Esophagus squamous epithelium (tissue), 5 donors: ENCODE measurements around the gene LCE4A. TPM values are rescaled to one million over a fixed set of nuclear protein-coding genes. Genes with fewer than 3 reads are reported as not detected.

Experiments used
- DNase-seq: peaks from one replicate; lab custom pipeline; 2025; lab: John Stamatoyannopoulos, UW
- H3K27ac ChIP-seq, 4 donors: fragments of 200-600 bp; sonication (generic); one replicate each; pipeline ENCODE4 v1.5.1; 2016 to 2019; ENCODE audit warnings: mild to moderate bottlenecking in 1 of 4
- H3K27me3 ChIP-seq, 4 donors: fragments of 200-600 bp; sonication (generic); 1 replicate in 3 of 4; 2 replicates in 1 of 4; pipeline versions ENCODE4 v1.5.1 to v1.6.0; 2017 to 2021; ENCODE audit warnings: antibody characterized with exemption in 1 of 4
- H3K36me3 ChIP-seq, 3 donors: fragments of 200-600 bp; sonication (generic); one replicate each; pipeline ENCODE4 v1.5.1; 2016 to 2019
- H3K4me1 ChIP-seq, 3 donors: fragments of 200-600 bp; sonication (generic); one replicate each; pipeline ENCODE4 v1.5.1; 2017 to 2019
- H3K4me3 ChIP-seq, 4 donors: fragments of 200-600 bp; sonication (generic); 1 replicate in 3 of 4; 2 replicates in 1 of 4; pipeline ENCODE4 v1.5.1; 2016 to 2019; ENCODE audit warnings: mild to moderate bottlenecking in 2 of 4, moderate library complexity in 1 of 4
- H3K9me3 ChIP-seq, 3 donors: fragments of 200-600 bp; sonication (generic); one replicate each; pipeline ENCODE4 v1.5.1; 2016 to 2019
- POLR2A ChIP-seq, 4 donors: fragments of 450-650 bp; IDR thresholded peaks; one replicate each; pipeline ENCODE4 v1.6.1; 2017; ENCODE audit warnings: antibody characterized with exemption in 4 of 4, mild to moderate bottlenecking in 4 of 4, moderate library complexity in 3 of 4
- WGBS, 2 donors: methylation state at CpG; one replicate each; pipeline ENCODE4 v1.1.5; 2018; 5-methylcytosine and 5-hydroxymethylcytosine counted together
- intact Hi-C: fragments of 100-400 bp; cut with DNase I; formaldehyde crosslinking; loops from one replicate; pipeline ENCODE4 v1.15.0; 2022
- total RNA-seq, 4 donors: library from RNA; depleted of rRNA; stranded (reverse); fragments of >200 nt; gene quantifications; one replicate each; pipeline ENCODE4 v1.1.0, GENCODE V29; 2016
- TF ChIP-seq, protein P1 (sequence below), 6 experiments: fragments of 450-650 bp in 4 of 6; fragments of 200-600 bp in 2 of 6; sonication (generic) in 2 of 6; IDR thresholded peaks; one replicate each; pipeline ENCODE4 v1.5.1; 2016 to 2019; ENCODE audit warnings: antibody characterized with exemption in 6 of 6, mild to moderate bottlenecking in 4 of 6, moderate library complexity in 4 of 6
- donor health status: DM: yes; HTN: yes; CAD: no.

The LCE4A gene
- total RNA-seq, 4 donors from 2014 or later = not detected

DNA sequence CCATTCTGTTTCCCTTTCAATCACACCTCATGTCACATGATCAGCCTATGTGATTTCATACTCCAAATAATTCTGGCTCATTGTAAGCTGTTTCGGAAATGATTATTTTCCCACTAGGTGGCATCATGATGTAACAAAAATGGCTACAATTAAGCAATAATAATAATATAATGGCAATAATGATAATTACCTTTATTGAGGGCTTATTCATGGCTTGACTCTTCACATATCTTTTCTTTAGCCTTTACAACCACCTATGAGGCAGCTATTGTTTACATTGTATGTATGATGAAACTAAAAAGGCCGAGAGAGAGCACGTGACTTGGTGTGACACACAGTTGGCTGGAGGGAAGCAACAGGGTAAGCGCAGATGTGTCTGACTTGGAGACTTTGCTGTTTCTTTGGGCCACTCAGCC, 37.3 kb downstream of the LCE4A start:
- TF ChIP-seq POLR2A (IDR thresholded peaks at IDR 0.05) = no peak
- TF ChIP-seq, protein P1, sequence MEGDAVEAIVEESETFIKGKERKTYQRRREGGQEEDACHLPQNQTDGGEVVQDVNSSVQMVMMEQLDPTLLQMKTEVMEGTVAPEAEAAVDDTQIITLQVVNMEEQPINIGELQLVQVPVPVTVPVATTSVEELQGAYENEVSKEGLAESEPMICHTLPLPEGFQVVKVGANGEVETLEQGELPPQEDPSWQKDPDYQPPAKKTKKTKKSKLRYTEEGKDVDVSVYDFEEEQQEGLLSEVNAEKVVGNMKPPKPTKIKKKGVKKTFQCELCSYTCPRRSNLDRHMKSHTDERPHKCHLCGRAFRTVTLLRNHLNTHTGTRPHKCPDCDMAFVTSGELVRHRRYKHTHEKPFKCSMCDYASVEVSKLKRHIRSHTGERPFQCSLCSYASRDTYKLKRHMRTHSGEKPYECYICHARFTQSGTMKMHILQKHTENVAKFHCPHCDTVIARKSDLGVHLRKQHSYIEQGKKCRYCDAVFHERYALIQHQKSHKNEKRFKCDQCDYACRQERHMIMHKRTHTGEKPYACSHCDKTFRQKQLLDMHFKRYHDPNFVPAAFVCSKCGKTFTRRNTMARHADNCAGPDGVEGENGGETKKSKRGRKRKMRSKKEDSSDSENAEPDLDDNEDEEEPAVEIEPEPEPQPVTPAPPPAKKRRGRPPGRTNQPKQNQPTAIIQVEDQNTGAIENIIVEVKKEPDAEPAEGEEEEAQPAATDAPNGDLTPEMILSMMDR (IDR thresholded peaks at IDR 0.05) = peak in 2 of 6 experiments; percentile 32 to 50
- no peak for DNase-seq
- Histone ChIP-seq H3K4me1 (peaks cover 0 to 7% (median 0%) of the 10 kb centered on the region in 3 donors), H3K27me3 (peaks cover 0 to 13% (median 0%) of the 10 kb centered on the region in 4 donors), H3K9me3 (no peaks in the 10 kb centered on the region), H3K27ac (no peak overlapping the region), H3K4me3 (no peak overlapping the region), H3K36me3 (no peaks in the 10 kb centered on the region)
- intact Hi-C loops = no loop called here
- WGBS, 2 donors = 31 to 38% methylated on average over 4 of the region's 4 CpGs

DNA sequence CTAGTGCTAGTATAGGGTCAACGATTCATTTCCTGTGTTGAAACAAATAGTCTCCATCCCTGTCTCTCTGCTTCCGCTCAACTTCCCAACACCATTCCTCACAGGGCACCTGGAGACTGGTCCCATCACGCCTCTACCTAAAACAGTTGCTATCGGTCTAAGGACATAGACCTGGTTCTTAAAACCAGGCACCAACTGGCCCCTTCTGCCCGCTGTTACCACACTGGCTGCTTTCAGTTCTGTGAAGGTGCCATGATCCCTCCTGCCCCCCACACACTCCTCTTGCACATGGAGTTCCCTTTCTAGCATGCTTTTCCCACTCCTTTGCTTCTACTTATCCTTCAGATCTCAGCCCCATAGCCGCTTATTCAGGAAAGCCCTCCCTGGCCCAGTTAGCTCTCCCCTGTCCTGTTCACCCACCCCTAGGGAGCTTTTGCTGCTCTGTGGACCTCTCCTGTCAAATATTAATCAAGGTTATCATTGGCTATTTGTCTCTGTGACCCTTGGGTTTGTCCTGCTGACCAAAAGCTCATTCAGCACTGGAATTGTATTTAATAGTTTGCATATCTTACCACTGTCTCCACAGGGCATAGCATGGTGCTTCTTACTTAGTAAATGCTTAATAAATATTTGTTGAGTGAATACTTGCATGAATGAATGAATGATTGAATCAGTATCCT, 37.9 kb downstream of the LCE4A start:
- TF ChIP-seq, protein P1 (IDR thresholded peaks at IDR 0.05) = no peak
- no peak for TF ChIP-seq POLR2A (IDR thresholded peaks at IDR 0.05)
- Histone ChIP-seq H3K27ac (no peak overlapping the region), H3K36me3 (no peaks in the 10 kb centered on the region), H3K4me1 (peaks cover 0 to 7% (median 0%) of the 10 kb centered on the region in 3 donors), H3K4me3 (no peak overlapping the region), H3K9me3 (no peaks in the 10 kb centered on the region), H3K27me3 (peaks cover 0 to 18% (median 0%) of the 10 kb centered on the region in 4 donors)
- WGBS, 2 donors = 84 to 85% methylated on average over 6 of the region's 6 CpGs
- intact Hi-C loops = no loop called here
- no peak for DNase-seq

DNA sequence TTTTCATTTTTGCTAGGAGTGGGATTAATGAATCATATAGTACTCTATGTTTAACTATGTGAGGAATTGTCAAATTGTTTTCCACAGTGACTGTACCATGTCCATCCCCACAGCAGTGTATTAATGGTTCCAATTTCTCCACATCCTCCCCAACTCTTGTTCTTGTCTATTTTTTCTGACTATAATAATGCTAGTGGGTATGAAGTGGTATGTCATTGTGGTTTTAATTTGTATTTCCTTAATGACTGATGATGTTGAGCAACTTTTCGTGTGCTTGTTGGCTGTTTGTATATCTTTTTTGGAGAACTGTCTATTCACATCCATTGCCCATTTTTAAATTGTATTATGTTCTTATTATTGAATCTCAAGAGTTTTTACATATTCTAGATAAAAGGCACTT, 39.9 kb downstream of the LCE4A start:
- intact Hi-C loops = no loop called here
- DNase-seq = no peak
- Histone ChIP-seq H3K4me3 (no peak overlapping the region), H3K4me1 (peaks cover 0 to 7% (median 0%) of the 10 kb centered on the region in 3 donors), H3K9me3 (no peaks in the 10 kb centered on the region), H3K27ac (no peak overlapping the region), H3K27me3 (peaks cover 0 to 18% (median 0%) of the 10 kb centered on the region in 4 donors), H3K36me3 (no peaks in the 10 kb centered on the region)
- TF ChIP-seq, protein P1 (IDR thresholded peaks at IDR 0.05) = no peak
- no peak for TF ChIP-seq POLR2A (IDR thresholded peaks at IDR 0.05)
- WGBS, 2 donors = 15 to 17% methylated on average over 1 of the region's 1 CpG

DNA sequence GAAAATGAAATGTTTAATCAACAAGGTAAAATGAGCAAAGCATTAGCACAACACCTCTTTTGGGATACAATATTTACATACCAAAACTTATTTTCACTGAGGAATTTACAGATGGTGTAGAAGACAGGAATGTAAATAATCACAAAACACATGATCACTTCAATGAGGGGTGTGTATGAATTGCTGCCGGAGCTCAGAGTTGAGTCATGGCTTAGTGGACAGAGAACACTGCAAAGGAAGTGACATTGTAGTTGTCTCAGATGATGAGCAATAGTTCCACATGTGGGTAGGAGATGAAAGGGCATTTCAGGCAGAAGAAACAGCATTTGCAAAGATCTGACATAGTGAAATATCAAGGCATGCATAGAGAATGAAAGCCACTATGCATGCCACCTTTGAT, 44.3 kb downstream of the LCE4A start:
- Histone ChIP-seq H3K27ac (no peak overlapping the region), H3K9me3 (no peaks in the 10 kb centered on the region), H3K4me1 (peaks cover 0 to 8% (median 0%) of the 10 kb centered on the region in 3 donors), H3K27me3 (peaks cover 0 to 21% (median 0%) of the 10 kb centered on the region in 4 donors), H3K36me3 (no peaks in the 10 kb centered on the region), H3K4me3 (no peak overlapping the region)
- TF ChIP-seq, protein P1 (IDR thresholded peaks at IDR 0.05) = no peak
- TF ChIP-seq POLR2A (IDR thresholded peaks at IDR 0.05) = no peak
- WGBS, 2 donors = 25 to 27% methylated on average over 1 of the region's 1 CpG
- DNase-seq = no peak
- intact Hi-C loops = no loop called here

DNA sequence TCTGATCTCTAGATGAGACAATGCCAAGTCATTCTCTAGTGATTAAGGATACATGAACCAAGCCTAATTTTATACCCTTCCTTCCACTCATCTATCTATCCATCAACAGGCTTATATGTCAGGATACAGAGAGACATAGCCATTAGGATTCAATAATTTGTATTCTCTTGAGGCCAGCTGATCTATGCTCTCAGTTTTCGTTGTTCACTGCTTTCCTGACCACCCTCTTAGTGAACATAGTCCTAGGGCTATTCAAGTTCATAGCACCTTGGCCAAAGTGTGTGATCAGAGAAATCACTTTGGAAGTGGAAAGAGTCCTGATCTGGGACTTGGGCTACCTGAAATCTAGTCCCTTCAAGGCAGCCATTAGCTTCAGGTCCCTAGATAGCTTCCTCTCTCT, 45.6 kb downstream of the LCE4A start:
- WGBS, 2 donors = 47 to 56% methylated on average over 1 of the region's 1 CpG
- peaks cover 0 to 21% (median 0%) of the 10 kb centered on the region in 4 donors for H3K27me3 ChIP-seq
- no peaks in the 10 kb centered on the region for H3K36me3 ChIP-seq
- TF ChIP-seq POLR2A (IDR thresholded peaks at IDR 0.05) = no peak
- TF ChIP-seq, protein P1 (IDR thresholded peaks at IDR 0.05) = no peak
- no peak for DNase-seq
- H3K4me1 ChIP-seq = peaks cover 0 to 19% (median 0%) of the 10 kb centered on the region in 3 donors
- no peaks in the 10 kb centered on the region for H3K9me3 ChIP-seq
- H3K4me3 ChIP-seq = no peak overlapping the region
- no peak overlapping the region for H3K27ac ChIP-seq
- intact Hi-C loops = no loop called here
